MCF 10A (cell line): Measurements from ENCODE around the gene B3GAT3. TPM values are rescaled to one million over a fixed set of nuclear protein-coding genes. Genes with fewer than 3 reads are reported as not detected.

ENCODE experiments used
- BruUV-seq: library from RNA; stranded (reverse); fragments of 400-500 nt; replicated peaks from 2 replicates; lab custom pipeline; 2021; lab: Mats Ljungman, UMichigan
- CTCF ChIA-PET: fragments of 300-600 bp; sonication (Branson Sonifier 250); formaldehyde crosslinking; extraction: SDS; loops from one replicate; lab custom pipeline; 2021; ENCODE audit warnings: antibody characterized with exemption, inconsistent platforms; lab: Yijun Ruan, JAX
- POLR2A ChIA-PET: fragments of 300-600, 350-650 bp; sonication (Branson Sonifier 250); formaldehyde crosslinking; extraction: SDS; loops from one replicate; lab custom pipeline; 2020; ENCODE audit warnings: antibody characterized with exemption, inconsistent platforms; lab: Yijun Ruan, JAX
- DNase-seq: peaks from one replicate; pipeline ENCODE4 v3.0.0-alpha.2; 2018; ENCODE audit not compliant: unreplicated experiment
- H3K27ac Mint-ChIP-seq: one replicate; pipeline ENCODE4 v1.8.0; 2022; ENCODE audit warnings: mild to moderate bottlenecking, low read depth, mixed read lengths; ENCODE audit not compliant: unreplicated experiment
- H3K27me3 Mint-ChIP-seq: one replicate; pipeline ENCODE4 v1.8.0; 2022; ENCODE audit warnings: mixed read lengths; ENCODE audit not compliant: insufficient read depth, unreplicated experiment
- H3K36me3 Mint-ChIP-seq: one replicate; pipeline ENCODE4 v1.8.0; 2022; ENCODE audit warnings: mild to moderate bottlenecking, moderate library complexity, mixed read lengths; ENCODE audit not compliant: insufficient read depth, unreplicated experiment
- H3K4me1 Mint-ChIP-seq: one replicate; pipeline ENCODE4 v1.8.0; 2022; ENCODE audit warnings: mixed read lengths; ENCODE audit not compliant: insufficient read depth, unreplicated experiment
- H3K4me3 Mint-ChIP-seq: one replicate; pipeline ENCODE4 v1.8.0; 2022; ENCODE audit warnings: mild to moderate bottlenecking, moderate library complexity, mixed read lengths; ENCODE audit not compliant: unreplicated experiment
- H3K9me3 Mint-ChIP-seq: one replicate; pipeline ENCODE4 v1.8.0; 2022; ENCODE audit warnings: mixed read lengths; ENCODE audit not compliant: unreplicated experiment
- intact Hi-C: fragments of 100-400 bp; cut with micrococcal nuclease; formaldehyde crosslinking; loops from 2 replicates; pipeline ENCODE4 v1.14.1; 2022
- total RNA-seq: library from RNA; stranded (reverse); gene quantifications from 2 replicates; pipeline ENCODE4 v1.2.3, GENCODE V29; 2022
- TF ChIP-seq, protein P1 (sequence below): fragments of 200-600 bp; IDR thresholded peaks from one replicate; pipeline ENCODE4 v1.8.0; 2022; ENCODE audit warnings: antibody characterized with exemption, mild to moderate bottlenecking; ENCODE audit not compliant: unreplicated experiment

B3GAT3 gene
- total RNA-seq, 1 experiment from 2014 or later: 42.4 TPM

DNA sequence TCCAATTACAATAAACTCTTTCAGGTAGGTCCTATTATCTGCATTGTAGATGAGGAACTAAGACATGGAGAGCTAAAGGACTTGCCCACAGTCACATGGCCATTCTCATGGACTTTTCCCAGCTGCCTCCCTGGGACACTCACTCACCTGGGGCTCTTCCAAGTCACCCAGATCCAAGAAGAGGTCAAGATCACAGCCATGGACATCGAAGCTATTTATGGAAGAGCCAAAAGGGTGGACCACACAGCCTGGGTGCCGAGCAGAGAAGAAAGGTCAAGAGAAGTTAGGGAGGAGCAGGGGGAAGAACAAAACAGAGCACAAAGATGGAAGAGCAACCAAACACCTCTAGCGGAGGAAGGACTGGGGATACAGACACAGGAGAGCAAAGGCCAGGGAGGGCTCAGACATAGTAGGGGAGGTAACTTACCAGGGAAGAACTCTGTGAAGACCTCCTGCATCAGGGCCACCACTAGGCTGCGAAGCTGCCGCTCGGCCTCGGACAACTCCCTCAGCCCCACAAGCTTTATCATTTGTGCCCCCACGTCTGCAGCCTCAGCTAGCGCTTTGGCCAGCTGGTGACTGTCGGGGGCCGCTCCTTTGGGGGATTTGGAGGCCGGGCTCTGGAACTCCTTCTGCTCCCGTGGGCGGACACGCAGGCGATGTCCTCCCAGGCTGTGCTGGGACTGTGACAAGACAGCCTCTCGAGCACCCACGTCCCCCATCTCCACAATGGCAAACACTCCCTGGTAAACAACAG, 40.6 kb downstream of the B3GAT3 start:
- no peaks in the 10 kb centered on the region for H3K9me3 Mint-ChIP-seq
- POLR2A ChIA-PET: interaction anchor here (0.7 to 4.6 kb wide), 3 partner anchors 7 to 10 kb away, joined by 3 to 22 read pairs (median 5); partner anchors contain the start of genes EEF1G and TUT1
- BruUV-seq: no TSS peak
- CTCF ChIA-PET: interaction anchor here (0.7 kb wide), 1 partner anchor 21 kb away, joined by 3 read pairs; no protein-coding TSS in a partner anchor
- intact Hi-C loops: no loop called here
- H3K4me1 Mint-ChIP-seq: no peaks in the 10 kb centered on the region
- no peak for DNase-seq
- no peak overlapping the region for H3K4me3 Mint-ChIP-seq
- peaks cover 84% of the 10 kb centered on the region for H3K36me3 Mint-ChIP-seq
- no peaks in the 10 kb centered on the region for H3K27me3 Mint-ChIP-seq
- H3K27ac Mint-ChIP-seq: no peak overlapping the region
- TF ChIP-seq, protein P1, sequence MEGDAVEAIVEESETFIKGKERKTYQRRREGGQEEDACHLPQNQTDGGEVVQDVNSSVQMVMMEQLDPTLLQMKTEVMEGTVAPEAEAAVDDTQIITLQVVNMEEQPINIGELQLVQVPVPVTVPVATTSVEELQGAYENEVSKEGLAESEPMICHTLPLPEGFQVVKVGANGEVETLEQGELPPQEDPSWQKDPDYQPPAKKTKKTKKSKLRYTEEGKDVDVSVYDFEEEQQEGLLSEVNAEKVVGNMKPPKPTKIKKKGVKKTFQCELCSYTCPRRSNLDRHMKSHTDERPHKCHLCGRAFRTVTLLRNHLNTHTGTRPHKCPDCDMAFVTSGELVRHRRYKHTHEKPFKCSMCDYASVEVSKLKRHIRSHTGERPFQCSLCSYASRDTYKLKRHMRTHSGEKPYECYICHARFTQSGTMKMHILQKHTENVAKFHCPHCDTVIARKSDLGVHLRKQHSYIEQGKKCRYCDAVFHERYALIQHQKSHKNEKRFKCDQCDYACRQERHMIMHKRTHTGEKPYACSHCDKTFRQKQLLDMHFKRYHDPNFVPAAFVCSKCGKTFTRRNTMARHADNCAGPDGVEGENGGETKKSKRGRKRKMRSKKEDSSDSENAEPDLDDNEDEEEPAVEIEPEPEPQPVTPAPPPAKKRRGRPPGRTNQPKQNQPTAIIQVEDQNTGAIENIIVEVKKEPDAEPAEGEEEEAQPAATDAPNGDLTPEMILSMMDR: no peak

DNA sequence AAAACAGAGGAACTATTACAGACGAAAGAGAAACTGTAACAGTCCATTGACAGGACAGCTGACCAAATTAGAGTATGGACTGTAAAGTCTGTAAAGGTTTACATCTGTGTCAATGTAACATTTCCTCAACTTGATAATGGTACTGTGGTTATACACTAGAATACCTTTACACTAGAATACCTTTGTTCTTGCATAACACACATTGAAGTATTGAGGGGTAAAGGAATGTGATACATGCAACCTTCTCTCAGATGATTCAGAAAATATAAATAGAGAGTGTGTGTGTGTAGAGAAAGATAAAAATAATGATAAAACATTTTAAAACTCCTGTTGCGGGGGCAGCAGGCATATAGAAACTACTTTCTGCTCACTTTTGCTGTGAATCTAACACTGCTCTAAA, 42.5 kb downstream of the B3GAT3 start:
- TF ChIP-seq, protein P1: no peak
- Mint-ChIP-seq H3K4me1 (peaks cover 13% of the 10 kb centered on the region), H3K27ac (no peak overlapping the region), H3K27me3 (no peaks in the 10 kb centered on the region), H3K9me3 (no peaks in the 10 kb centered on the region), H3K36me3 (peaks cover 69% of the 10 kb centered on the region), H3K4me3 (no peak overlapping the region)
- DNase-seq: no peak
- ChIA-PET POLR2A (interaction anchor here (0.7 to 4.6 kb wide), 3 partner anchors 12 to 1696 kb away, joined by 4 to 22 read pairs (median 4); partner anchors contain the start of gene TUT1), CTCF (no interaction called here)
- BruUV-seq: no TSS peak
- intact Hi-C loops: no loop called here

DNA sequence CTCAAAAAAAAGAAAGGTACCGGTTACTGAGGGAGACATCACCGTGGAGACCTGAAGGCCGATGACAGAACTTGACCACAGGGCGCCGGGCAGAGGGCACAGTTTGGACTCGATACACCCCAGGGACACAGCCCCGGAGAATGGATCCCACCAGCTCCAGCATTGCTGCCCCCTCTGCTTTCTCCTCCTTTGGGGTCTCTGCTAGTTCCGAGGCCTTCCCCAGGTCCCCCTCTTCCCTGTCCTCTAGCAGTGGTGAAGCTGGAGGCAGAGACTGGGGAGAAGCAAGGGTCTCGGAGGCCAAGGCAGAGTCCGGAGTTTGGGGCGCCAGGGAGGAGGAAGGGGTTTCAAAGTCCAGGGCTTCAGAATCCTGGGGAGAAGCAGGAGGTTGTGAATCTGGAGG, 43.2 kb downstream of the B3GAT3 start:
- H3K4me1 Mint-ChIP-seq: peaks cover 13% of the 10 kb centered on the region
- no peak overlapping the region for H3K4me3 Mint-ChIP-seq
- H3K36me3 Mint-ChIP-seq: peaks cover 68% of the 10 kb centered on the region
- H3K27ac Mint-ChIP-seq: no peak overlapping the region
- no TSS peak for BruUV-seq
- POLR2A ChIA-PET: interaction anchor here (0.7 to 4.6 kb wide), 3 partner anchors 13 to 1697 kb away, joined by 4 to 22 read pairs (median 4); partner anchors contain the start of gene TUT1
- no peaks in the 10 kb centered on the region for H3K9me3 Mint-ChIP-seq
- no peaks in the 10 kb centered on the region for H3K27me3 Mint-ChIP-seq
- CTCF ChIA-PET: interaction anchor here (0.7 to 0.9 kb wide), 2 partner anchors 18 to 303 kb away, joined by 3 to 4 read pairs; no protein-coding TSS in a partner anchor
- TF ChIP-seq, protein P1: no peak
- DNase-seq: no peak
- intact Hi-C loops: no loop called here

DNA sequence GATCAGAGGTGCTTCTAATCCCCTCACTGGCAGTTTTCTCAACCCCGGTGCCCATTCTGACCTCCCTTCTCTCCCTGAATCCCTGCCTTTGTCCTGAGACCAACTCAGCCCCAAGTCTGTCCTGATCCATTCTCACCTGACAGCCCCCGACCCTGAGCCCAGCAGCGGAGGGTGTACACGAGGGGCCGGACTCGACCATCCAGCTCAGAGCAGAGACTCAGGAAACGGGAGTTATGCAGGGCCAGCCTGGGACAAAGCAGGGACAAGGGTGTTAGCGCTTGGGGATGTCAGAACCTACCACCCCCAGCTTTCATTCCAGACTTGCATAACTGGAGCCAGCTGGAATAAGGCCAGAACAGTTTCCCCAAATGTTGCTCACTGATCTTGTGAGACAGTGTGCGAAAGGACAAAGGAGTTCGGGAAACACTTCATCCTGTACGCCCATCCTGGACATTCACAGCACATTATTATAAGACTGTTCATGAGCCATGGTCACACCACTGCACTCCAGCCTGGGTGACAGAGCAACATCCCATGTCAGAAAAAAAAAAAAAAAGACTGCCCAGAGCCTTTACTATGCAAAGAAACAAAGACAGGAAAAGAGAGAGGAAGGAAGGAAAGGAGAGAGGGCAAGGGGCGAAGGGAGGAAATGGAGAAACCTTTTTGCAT, 44.6 kb downstream of the B3GAT3 start:
- ChIA-PET CTCF (interaction anchor here (0.6 kb wide), 2 partner anchors 24 to 328 kb away, joined by 3 read pairs; no protein-coding TSS in a partner anchor), POLR2A (interaction anchor here (4.6 kb wide), 1 partner anchor 14 kb away, joined by 22 read pairs; the partner anchor contains the start of gene TUT1)
- TF ChIP-seq, protein P1: no peak
- Mint-ChIP-seq H3K27me3 (no peaks in the 10 kb centered on the region), H3K9me3 (no peaks in the 10 kb centered on the region), H3K36me3 (peaks cover 68% of the 10 kb centered on the region), H3K4me3 (no peak overlapping the region), H3K4me1 (peaks cover 15% of the 10 kb centered on the region), H3K27ac (no peak overlapping the region)
- BruUV-seq: no TSS peak
- DNase-seq: no peak
- intact Hi-C loops: no loop called here
